HG02973 (cell line): ENCODE data around the gene SOCS7.
"Not testable (repeated sequence)": the region's sequence is repeated elsewhere in the genome, so short reads cannot be mapped to it uniquely, and the experiment has no call there.

Experiments used
- ATAC-seq: cut with Tn5 transposase; IDR thresholded peaks from one replicate; pipeline ENCODE4 v1.9.1; 2021; ENCODE audit warnings: moderate library complexity; ENCODE audit not compliant: unreplicated experiment

The SOCS7 gene

GRCh38 chr17:38437313-38437712 lies 85.7 kb downstream of the SOCS7 start:
- ATAC-seq = not testable (repeated sequence)

GRCh38 chr17:38439436-38439835 lies 87.8 kb downstream of the SOCS7 start:
- no peak for ATAC-seq

GRCh38 chr17:38440614-38441397 lies 89.2 kb downstream of the SOCS7 start:
- no peak for ATAC-seq

- ATAC-seq = no peak
Measured at GRCh38 chr17:38441429-38442061, 89.9 kb downstream of the SOCS7 start.

- ATAC-seq = no peak
Measured at GRCh38 chr17:38442548-38442947, 90.9 kb downstream of the SOCS7 start.

GRCh38 chr17:38443356-38444031 lies 91.8 kb downstream of the SOCS7 start:
- no peak for ATAC-seq

- no peak for ATAC-seq
Measured at GRCh38 chr17:38444151-38444550, 92.5 kb downstream of the SOCS7 start.

GRCh38 chr17:38447502-38448085 lies 96.0 kb downstream of the SOCS7 start:
- ATAC-seq = no peak

- ATAC-seq = no peak
Measured at GRCh38 chr17:38448208-38448771, 96.6 kb downstream of the SOCS7 start.

GRCh38 chr17:38449364-38449763 lies 97.7 kb downstream of the SOCS7 start:
- ATAC-seq = no peak

- no peak for ATAC-seq
Measured at GRCh38 chr17:38450557-38451029, 98.9 kb downstream of the SOCS7 start.

GRCh38 chr17:38451030-38451839 lies 99.6 kb downstream of the SOCS7 start:
- ATAC-seq = no peak

- no peak for ATAC-seq
Measured at GRCh38 chr17:38451840-38452529, 100.3 kb downstream of the SOCS7 start.

- no peak for ATAC-seq
Measured at GRCh38 chr17:38452719-38453118, 101.1 kb downstream of the SOCS7 start.

- no peak for ATAC-seq
Measured at GRCh38 chr17:38453951-38454421, 102.3 kb downstream of the SOCS7 start.

GRCh38 chr17:38454532-38454931 lies 102.9 kb downstream of the SOCS7 start:
- no peak for ATAC-seq
